RWPE1 (cell line): ENCODE data around the gene MOB2.
A peak's percentile ranks its signal among the peaks of the same experiment; 100 is the strongest.

Experiments
- CTCF ChIA-PET: fragments of 350-600 bp; sonication (Branson Sonifier 250); formaldehyde crosslinking; extraction: SDS; loops from one replicate; lab custom pipeline; 2021; lab: Yijun Ruan, JAX
- POLR2A ChIA-PET: fragments of 400-600 bp; formaldehyde crosslinking; extraction: SDS; loops from one replicate; lab custom pipeline; 2020; ENCODE audit warnings: antibody characterized with exemption; ENCODE audit not compliant: low non-redundant PET; lab: Yijun Ruan, JAX
- DNase-seq: peaks from one replicate; pipeline ENCODE4 v3.0.0; 2012; ENCODE audit warnings: low spot score
- H3K27ac ChIP-seq: fragments of 450-650 bp; 2 replicates; pipeline ENCODE4 v1.5.1; 2017
- TF ChIP-seq, protein P1 (sequence below): fragments of 450-650 bp; conservative IDR thresholded peaks from 2 replicates; pipeline ENCODE4 v1.5.1; 2017; ENCODE audit warnings: low read depth, mild to moderate bottlenecking

The MOB2 gene

DNA sequence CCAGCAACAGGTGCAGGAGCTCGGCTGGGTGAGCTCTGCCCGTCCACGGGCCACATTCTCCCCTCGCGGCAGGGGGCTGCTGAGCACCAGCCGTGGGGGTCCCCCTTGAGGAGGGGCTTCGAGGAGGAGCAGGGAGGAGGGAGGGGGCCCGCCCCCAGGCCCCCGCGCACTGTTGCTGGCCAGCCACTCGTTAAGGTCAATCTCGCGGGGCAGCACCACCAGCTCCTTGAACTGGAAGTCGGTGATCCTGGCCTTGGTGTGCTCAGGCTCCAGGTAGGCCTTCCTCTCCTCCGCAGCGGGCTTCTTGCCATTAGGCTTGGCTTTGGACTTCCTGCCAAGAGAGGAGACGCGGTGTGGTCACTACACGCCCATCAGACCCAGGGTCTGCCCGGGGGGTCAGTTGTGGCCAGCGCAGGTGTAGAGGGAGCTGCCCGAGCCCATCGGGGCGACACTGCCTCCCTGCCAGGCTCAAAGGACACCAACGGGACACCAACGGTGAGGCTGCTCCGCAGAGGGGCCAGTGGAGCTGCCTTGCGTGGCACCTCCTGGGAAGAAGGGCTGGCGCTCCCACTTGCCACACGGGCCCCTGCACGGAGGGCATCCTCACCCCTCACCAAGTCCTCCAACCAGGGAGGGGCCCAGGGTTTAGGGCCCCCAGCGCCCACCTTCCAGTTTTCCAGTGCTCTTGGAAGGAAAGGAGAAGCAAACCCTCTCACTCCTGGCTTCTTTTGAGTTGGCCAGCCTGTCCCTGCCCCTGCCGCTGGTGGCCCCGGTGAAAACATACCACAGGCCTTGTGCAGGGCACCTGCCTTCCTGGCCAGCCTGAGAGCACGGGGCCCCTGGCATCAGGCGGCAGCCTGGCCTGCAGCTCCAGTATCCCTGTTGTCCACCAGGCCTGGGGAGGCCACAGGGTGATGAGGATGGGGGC lies 5.8 kb downstream of the MOB2 start:
- no peak for DNase-seq
- POLR2A ChIA-PET, result interaction anchor here (0.6 kb wide), 1 partner anchor 150 kb away, joined by 4 read pairs; no protein-coding TSS in a partner anchor
- H3K27ac ChIP-seq, result no peak overlapping the region
- TF ChIP-seq, protein P1, sequence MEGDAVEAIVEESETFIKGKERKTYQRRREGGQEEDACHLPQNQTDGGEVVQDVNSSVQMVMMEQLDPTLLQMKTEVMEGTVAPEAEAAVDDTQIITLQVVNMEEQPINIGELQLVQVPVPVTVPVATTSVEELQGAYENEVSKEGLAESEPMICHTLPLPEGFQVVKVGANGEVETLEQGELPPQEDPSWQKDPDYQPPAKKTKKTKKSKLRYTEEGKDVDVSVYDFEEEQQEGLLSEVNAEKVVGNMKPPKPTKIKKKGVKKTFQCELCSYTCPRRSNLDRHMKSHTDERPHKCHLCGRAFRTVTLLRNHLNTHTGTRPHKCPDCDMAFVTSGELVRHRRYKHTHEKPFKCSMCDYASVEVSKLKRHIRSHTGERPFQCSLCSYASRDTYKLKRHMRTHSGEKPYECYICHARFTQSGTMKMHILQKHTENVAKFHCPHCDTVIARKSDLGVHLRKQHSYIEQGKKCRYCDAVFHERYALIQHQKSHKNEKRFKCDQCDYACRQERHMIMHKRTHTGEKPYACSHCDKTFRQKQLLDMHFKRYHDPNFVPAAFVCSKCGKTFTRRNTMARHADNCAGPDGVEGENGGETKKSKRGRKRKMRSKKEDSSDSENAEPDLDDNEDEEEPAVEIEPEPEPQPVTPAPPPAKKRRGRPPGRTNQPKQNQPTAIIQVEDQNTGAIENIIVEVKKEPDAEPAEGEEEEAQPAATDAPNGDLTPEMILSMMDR, result no peak
- CTCF ChIA-PET, result interaction anchor here (0.6 kb wide), 2 partner anchors 19 to 111 kb away, joined by 4 read pairs; no protein-coding TSS in a partner anchor

DNA sequence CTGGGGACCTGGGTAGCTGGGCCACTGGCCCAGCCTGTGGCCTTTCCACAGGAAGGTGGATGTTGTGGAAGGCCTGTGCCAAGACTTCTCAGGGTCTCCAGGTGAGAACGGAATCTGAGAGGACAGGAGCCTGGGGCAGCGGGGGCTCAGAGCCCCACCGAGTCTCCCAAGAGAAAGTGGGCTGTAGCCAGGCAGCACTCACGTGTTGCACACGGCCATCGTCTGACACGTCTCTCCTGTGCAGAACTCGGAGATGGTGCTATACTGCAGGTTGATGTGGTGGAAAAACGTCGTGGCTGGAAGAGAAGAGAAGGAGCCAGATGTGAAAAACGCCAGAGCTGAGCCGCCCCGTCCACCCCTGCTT lies 6.4 kb downstream of the MOB2 start:
- DNase-seq, result no peak
- ChIA-PET CTCF (interaction anchor here (0.6 kb wide), 3 partner anchors 19 to 512 kb away, joined by 3 to 4 read pairs (median 4); no protein-coding TSS in a partner anchor), POLR2A (interaction anchor here (0.6 kb wide), 1 partner anchor 149 kb away, joined by 4 read pairs; no protein-coding TSS in a partner anchor)
- 0 out of 2 replicates have a peak overlapping the region, but pooled peaks have one; percentile 26 for H3K27ac ChIP-seq
- TF ChIP-seq, protein P1, result no peak

DNA sequence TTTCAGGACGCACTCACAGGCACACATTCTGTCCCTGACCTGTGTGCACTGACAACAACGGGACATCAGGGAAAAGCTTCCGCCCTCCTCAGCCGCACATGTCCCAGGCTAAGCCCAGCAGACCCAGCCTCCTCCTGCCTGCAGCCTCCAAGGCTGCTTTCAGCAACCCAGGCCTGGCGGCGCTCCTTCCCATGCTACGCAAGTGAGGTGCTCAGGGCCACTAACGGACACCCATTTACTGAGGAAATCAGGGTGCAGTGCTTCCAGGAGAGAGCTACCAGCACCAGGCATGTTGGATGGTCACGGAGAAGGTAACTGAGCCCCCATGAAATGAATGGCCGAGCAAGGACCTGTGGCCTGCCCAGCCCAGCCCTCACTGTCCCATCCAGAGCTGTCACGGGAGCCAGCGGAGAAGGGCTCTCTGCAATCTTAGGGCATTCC lies 6.9 kb downstream of the MOB2 start:
- CTCF ChIA-PET, result interaction anchor here (0.5 to 0.6 kb wide), 4 partner anchors 20 to 512 kb away, joined by 3 to 4 read pairs (median 4); no protein-coding TSS in a partner anchor

DNA sequence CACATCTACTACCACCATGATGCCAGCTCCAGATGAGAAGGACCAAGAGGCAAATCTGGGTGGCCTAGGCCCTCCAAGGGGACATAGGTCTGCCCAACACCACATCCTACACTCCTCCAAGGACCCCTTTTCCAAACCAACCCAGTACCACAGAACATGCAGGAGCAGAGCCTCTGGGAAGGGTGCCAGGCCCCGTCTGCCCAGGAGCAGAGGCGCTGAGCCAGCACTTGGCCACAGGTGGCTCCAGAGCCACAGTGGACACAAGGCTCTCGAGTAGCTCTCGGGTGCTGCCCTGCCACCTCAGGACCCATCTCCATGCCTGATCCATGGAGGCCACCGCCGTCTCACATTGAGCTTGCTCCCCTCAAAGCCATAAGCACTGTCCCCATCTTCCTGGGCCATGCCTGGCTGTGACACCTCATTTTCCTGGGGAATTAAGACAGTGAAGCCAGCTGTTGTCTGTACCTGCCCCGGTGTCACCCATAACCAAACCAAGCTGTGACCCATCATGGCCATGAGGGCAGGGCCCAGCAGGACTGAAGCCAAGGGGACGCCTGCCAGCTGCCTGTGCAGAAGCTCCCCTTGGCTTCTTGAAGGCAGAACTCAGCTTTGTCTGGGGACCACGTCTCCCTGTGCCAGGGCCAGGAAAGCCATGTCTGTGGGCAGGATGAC lies 7.4 kb downstream of the MOB2 start:
- ChIA-PET POLR2A (no interaction called here), CTCF (interaction anchor here (0.5 to 0.6 kb wide), 3 partner anchors 11 to 513 kb away, joined by 3 to 4 read pairs (median 4); no protein-coding TSS in a partner anchor)
- DNase-seq, result no peak
- H3K27ac ChIP-seq, result peak overlapping the region; percentile 26
- TF ChIP-seq, protein P1, result no peak

More for the DNA sequence above, 6.9 kb downstream of the MOB2 start:
- DNase-seq, result no peak
- TF ChIP-seq, protein P1, result no peak
- peak overlapping the region; percentile 26 for H3K27ac ChIP-seq
- POLR2A ChIA-PET, result interaction anchor here (0.6 kb wide), 1 partner anchor 149 kb away, joined by 4 read pairs; no protein-coding TSS in a partner anchor

DNA sequence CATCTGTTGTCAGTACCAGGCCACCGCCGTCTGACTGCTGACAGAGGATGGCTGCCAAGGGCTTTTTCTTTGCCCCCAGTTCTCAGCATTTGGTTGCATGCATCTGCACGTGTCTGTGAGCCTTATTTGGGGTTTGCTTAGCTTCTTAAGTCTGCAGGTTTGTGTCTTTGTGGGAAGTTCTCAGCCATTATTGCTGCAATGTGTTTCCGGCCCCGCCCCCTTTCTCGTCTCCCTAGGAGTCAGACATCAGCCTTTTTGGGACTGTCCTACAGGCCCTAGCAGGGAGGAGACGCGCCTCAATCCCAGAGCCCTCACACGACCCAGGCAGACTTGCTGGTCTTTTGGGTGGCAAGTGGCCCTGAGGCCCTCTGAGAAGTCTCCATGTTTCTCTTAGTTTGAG lies 8.0 kb downstream of the MOB2 start:
- H3K27ac ChIP-seq, result peak overlapping the region; percentile 26
- TF ChIP-seq, protein P1, result no peak
- DNase-seq, result no peak
- ChIA-PET CTCF (interaction anchor here (0.6 kb wide), 1 partner anchor 11 kb away, joined by 4 read pairs; no protein-coding TSS in a partner anchor), POLR2A (no interaction called here)

DNA sequence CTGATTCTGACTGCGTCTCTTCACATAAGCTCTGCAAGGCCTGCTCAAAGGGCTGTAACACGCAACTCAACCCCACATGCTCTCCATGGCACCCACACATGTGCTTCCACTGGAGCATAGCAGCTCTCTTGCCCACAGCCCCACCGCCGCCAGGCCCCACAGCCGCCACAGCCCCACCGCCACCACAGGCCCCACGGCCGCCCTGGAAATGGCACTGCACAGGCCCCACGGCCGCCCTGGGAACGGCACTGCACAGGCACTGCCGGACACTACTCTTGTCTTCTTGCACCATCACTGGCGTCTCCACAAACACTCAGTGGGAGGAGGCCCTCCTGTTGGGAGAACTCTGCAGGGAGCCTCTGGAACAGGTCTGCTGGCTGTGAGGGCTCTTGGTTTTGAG lies 8.6 kb downstream of the MOB2 start:
- H3K27ac ChIP-seq, result no peak overlapping the region
- CTCF ChIA-PET, result no interaction called here
- TF ChIP-seq, protein P1, result no peak
- no peak for DNase-seq
- POLR2A ChIA-PET, result no interaction called here
